Measurements from ENCODE around the gene AFF4.

DNA sequence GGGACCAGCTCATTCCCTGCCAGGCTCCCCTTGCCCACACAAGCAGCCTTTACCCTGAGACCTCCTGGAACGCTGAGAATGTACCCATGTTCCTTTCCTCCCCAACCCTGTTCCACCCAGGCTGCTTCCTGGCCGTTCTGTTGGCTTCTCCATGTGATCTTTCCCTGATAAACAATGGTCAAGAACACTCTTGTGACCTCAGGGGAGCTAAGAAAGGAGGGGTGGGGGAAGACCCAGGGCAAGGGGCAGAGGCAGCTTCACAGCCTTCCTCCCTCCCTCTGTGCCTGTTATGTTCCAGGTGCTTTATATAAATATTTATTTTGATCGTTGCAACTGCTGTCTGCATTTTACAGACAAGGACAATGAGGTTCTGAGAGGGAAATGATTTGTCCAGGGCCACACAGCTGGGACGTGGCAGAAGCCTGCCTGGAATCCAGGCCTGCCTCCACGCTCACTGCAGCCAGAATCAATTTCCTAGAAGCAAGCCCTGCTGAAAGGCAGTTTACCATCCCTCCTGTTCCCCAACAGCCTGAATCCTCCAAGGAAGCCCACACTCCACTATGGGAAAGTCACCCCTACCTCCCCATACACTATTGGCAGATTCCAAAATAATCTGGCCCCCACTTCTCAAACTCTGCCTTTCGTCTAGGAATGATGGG is 136.9 kb downstream of the AFF4 start:
- TF ChIP-seq, protein P1, sequence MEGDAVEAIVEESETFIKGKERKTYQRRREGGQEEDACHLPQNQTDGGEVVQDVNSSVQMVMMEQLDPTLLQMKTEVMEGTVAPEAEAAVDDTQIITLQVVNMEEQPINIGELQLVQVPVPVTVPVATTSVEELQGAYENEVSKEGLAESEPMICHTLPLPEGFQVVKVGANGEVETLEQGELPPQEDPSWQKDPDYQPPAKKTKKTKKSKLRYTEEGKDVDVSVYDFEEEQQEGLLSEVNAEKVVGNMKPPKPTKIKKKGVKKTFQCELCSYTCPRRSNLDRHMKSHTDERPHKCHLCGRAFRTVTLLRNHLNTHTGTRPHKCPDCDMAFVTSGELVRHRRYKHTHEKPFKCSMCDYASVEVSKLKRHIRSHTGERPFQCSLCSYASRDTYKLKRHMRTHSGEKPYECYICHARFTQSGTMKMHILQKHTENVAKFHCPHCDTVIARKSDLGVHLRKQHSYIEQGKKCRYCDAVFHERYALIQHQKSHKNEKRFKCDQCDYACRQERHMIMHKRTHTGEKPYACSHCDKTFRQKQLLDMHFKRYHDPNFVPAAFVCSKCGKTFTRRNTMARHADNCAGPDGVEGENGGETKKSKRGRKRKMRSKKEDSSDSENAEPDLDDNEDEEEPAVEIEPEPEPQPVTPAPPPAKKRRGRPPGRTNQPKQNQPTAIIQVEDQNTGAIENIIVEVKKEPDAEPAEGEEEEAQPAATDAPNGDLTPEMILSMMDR (IDR thresholded peaks at IDR 0.05; ENCODE audit: poor library complexity): no peak
- no peak for TF ChIP-seq EZH2phosphoT487 (IDR thresholded peaks at IDR 0.05; ENCODE audit: low read depth, severe bottlenecking, unreplicated experiment)
